ENCODE measurements around the gene FZD7.

DNA sequence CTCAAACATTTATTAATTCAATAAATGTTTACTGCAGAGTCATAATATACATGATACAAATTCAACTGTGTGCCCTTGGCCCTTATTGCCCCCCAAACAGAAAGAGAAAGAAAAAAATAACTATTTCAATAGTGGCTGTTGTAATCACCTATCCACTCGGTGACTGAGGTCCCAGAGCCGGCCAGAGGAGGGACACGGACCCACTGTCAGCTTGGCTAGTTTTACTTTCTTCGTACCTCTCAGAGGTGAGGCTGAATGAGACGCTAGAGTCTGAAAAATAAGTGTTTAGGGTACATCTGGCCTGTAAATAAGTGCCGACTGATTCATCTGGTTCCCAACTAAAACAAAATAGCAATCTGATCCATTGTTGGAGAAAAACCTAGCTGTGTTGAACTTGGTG is 31.3 kb upstream of the FZD7 start:
- TF ChIP-seq POLR2A (IDR thresholded peaks at IDR 0.05; ENCODE audit: low read length): no peak
- no peak for TF ChIP-seq GATA1 (IDR thresholded peaks at IDR 0.05; ENCODE audit: low read depth, low read length)

Data from erythroblast (primary cell).